ENCODE results near the gene TRIM41. TPM values are rescaled to one million over a fixed set of nuclear protein-coding genes. Genes with fewer than 3 reads are reported as not detected.
A peak's percentile ranks its signal among the peaks of the same experiment; 100 is the strongest.

The TRIM41 gene
- total RNA-seq, 1 experiment from 2014 or later: 34.2 TPM

DNA sequence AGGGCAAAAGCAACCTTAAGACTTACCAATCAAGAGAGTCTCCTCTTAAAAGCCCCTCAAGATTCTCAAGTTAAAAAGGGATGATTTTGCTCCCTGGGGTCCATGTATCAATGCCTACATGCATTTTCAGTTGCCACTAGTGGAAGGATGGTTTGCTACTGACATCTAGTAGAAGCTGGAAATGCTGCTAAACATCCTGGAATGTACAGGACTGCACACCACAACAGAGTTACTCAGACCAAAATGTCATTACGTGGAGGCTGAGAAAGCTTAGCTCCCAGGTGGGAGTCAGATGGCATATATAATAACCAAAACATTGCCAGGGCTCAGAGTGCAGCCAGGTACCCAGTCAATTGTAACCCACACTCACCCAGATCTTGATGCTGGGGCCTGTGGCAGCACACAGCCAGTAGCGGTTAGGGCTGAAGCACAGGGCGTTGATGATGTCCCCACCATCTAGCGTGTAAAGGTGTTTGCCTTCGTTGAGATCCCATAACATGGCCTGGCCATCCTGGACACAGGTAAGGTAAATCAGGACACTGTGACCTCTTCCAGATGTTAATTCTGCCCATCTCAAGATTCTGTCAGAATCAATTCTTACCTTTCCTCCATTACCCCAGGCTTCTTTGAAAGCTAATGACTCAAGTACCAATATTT is 14.8 kb downstream of the TRIM41 start:
- H2BK15ac ChIP-seq (ENCODE audit: low read depth, low read length): no peak overlapping the region
- peaks cover 4% of the 10 kb centered on the region for H3K23me2 ChIP-seq (ENCODE audit: insufficient read length, low read depth, low read length, poor library complexity, severe bottlenecking)
- peaks cover 14% of the 10 kb centered on the region; the same call in 1 of the 2 replicates for H3K79me2 ChIP-seq (ENCODE audit: insufficient read depth, low read length)
- no peak overlapping the region for H2BK12ac ChIP-seq (ENCODE audit: insufficient read length, low read depth, low read length)
- H4K8ac ChIP-seq (replicated peaks; ENCODE audit: insufficient read length, low read depth, low read length): no peak overlapping the region
- Mint-ChIP-seq H3K4me3 (peak overlapping the region; percentile 5 to 45; a peak in 2 of 5 replicates), H3K9me3 (peaks cover 0 to 3% of the 10 kb centered on the region in 2 experiments; a peak in 2 of 5 replicates), H3K4me1 (peaks cover 13 to 40% of the 10 kb centered on the region in 2 experiments), H3K27ac (peak overlapping the region in 2 of 3 experiments; percentile 66 to 91; a peak in 4 of 7 replicates), H3K36me3 (ENCODE audit: insufficient read depth in 1 of 3, low read depth in 3 of 3) (peaks cover 70 to 92% (median 74%) of the 10 kb centered on the region in 3 experiments), H3K27me3 (ENCODE audit: low read depth) (no peaks in the 10 kb centered on the region; the same call in 1 of the 2 replicates)
- peaks cover 10% of the 10 kb centered on the region for H3K79me1 ChIP-seq (ENCODE audit: insufficient read depth, low read depth, low read length, poor library complexity, severe bottlenecking)
- no peak overlapping the region for H2AK5ac ChIP-seq (ENCODE audit: insufficient read length, low read length)
- no peak overlapping the region for H3K56ac ChIP-seq (ENCODE audit: insufficient read length, low read depth, low read length)
- H3K9ac ChIP-seq (ENCODE audit: extremely low read depth, insufficient read length, low read length): no peak overlapping the region
- H3K18ac ChIP-seq (ENCODE audit: insufficient read length, low read depth, low read length): no peak overlapping the region
- no CpG with 5 or more reads among the region's 5 CpGs for WGBS (ENCODE audit: extremely low coverage, insufficient read length, low lambda C conversion rate)
- H3K14ac ChIP-seq (ENCODE audit: insufficient read depth, low read length): no peak overlapping the region
- H3K23ac ChIP-seq (ENCODE audit: insufficient read length, low read depth, low read length): no peak overlapping the region
- no peak overlapping the region for H3T11ph ChIP-seq (ENCODE audit: low read length)
- H2AFZ ChIP-seq (ENCODE audit: low read length): no peak overlapping the region
- no peak overlapping the region for H2BK5ac ChIP-seq (ENCODE audit: insufficient read length, low read length)
- no peaks in the 10 kb centered on the region for H3K4me1 ChIP-seq (ENCODE audit: insufficient read depth, low read length)
- TF ChIP-seq, protein P1, sequence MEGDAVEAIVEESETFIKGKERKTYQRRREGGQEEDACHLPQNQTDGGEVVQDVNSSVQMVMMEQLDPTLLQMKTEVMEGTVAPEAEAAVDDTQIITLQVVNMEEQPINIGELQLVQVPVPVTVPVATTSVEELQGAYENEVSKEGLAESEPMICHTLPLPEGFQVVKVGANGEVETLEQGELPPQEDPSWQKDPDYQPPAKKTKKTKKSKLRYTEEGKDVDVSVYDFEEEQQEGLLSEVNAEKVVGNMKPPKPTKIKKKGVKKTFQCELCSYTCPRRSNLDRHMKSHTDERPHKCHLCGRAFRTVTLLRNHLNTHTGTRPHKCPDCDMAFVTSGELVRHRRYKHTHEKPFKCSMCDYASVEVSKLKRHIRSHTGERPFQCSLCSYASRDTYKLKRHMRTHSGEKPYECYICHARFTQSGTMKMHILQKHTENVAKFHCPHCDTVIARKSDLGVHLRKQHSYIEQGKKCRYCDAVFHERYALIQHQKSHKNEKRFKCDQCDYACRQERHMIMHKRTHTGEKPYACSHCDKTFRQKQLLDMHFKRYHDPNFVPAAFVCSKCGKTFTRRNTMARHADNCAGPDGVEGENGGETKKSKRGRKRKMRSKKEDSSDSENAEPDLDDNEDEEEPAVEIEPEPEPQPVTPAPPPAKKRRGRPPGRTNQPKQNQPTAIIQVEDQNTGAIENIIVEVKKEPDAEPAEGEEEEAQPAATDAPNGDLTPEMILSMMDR (conservative IDR thresholded peaks at IDR 0.05): no peak
- H4K91ac ChIP-seq (ENCODE audit: insufficient read length, low read depth, low read length): no peak overlapping the region
- no peak overlapping the region for H2BK20ac ChIP-seq (ENCODE audit: low read depth, low read length, poor library complexity, severe bottlenecking)
- no peak for DNase-seq
- H3K27ac ChIP-seq (ENCODE audit: insufficient read length, low read depth, low read length): no peak overlapping the region
- H4K20me1 ChIP-seq (ENCODE audit: control insufficient read depth, insufficient read depth, insufficient read length): no peaks in the 10 kb centered on the region
- H4K5ac ChIP-seq (ENCODE audit: insufficient read length, low read depth, low read length): no peak overlapping the region
- H3K4ac ChIP-seq (ENCODE audit: low read depth, low read length): no peak overlapping the region
- H3K4me2 ChIP-seq (ENCODE audit: insufficient read depth, insufficient read length, low read length): no peak overlapping the region
- no peaks in the 10 kb centered on the region for H3K9me3 ChIP-seq (ENCODE audit: control insufficient read depth, low read depth, low read length)
- H3K27me3 ChIP-seq (ENCODE audit: insufficient read depth, low read length): no peaks in the 10 kb centered on the region
- no peak overlapping the region for H2BK120ac ChIP-seq (ENCODE audit: low read depth, low read length, poor library complexity, severe bottlenecking)

All from H9 (cell line).